HG02981 (cell line): ENCODE results near the gene MAP3K20.
A peak's percentile ranks its signal among the peaks of the same experiment; 100 is the strongest.
"Not testable (repeated sequence)": the region's sequence is repeated elsewhere in the genome, so short reads cannot be mapped to it uniquely, and the experiment has no call there.

Source experiments
- ATAC-seq: cut with Tn5 transposase; IDR thresholded peaks from one replicate; pipeline ENCODE4 v1.9.1; 2021; ENCODE audit warnings: mild to moderate bottlenecking, moderate library complexity; ENCODE audit not compliant: unreplicated experiment

MAP3K20 gene

GRCh38 chr2:173119069-173119807 is 43.6 kb downstream of the MAP3K20 start:
- no peak for ATAC-seq

GRCh38 chr2:173119944-173120343 is 44.3 kb downstream of the MAP3K20 start:
- ATAC-seq, result no peak

GRCh38 chr2:173122936-173123335 is 47.3 kb downstream of the MAP3K20 start:
- ATAC-seq, result no peak

- ATAC-seq, result no peak
These were observed 48.8 kb downstream of the MAP3K20 start for GRCh38 chr2:173124441-173124840.

- no peak for ATAC-seq
These were observed 51.2 kb downstream of the MAP3K20 start for GRCh38 chr2:173126819-173127218.

GRCh38 chr2:173128132-173128531 is 52.5 kb downstream of the MAP3K20 start:
- ATAC-seq, result not testable (repeated sequence)

- ATAC-seq, result no peak
These were observed 55.1 kb downstream of the MAP3K20 start for GRCh38 chr2:173130496-173131465.

- no peak for ATAC-seq
These were observed 56.9 kb downstream of the MAP3K20 start for GRCh38 chr2:173132531-173132930.

GRCh38 chr2:173134703-173135102 is 59.1 kb downstream of the MAP3K20 start:
- no peak for ATAC-seq

GRCh38 chr2:173136067-173136466 is 60.4 kb downstream of the MAP3K20 start:
- ATAC-seq, result no peak

- no peak for ATAC-seq
These were observed 61.0 kb downstream of the MAP3K20 start for GRCh38 chr2:173136599-173136998.

GRCh38 chr2:173137610-173138009 is 62.0 kb downstream of the MAP3K20 start:
- ATAC-seq, result no peak

- ATAC-seq, result no peak
These were observed 63.3 kb downstream of the MAP3K20 start for GRCh38 chr2:173138962-173139361.

- ATAC-seq, result no peak
These were observed 66.0 kb downstream of the MAP3K20 start for GRCh38 chr2:173141666-173142065.

GRCh38 chr2:173145454-173145853 is 69.8 kb downstream of the MAP3K20 start:
- ATAC-seq, result no peak

- ATAC-seq, result no peak
These were observed 70.9 kb downstream of the MAP3K20 start for GRCh38 chr2:173146590-173146989.

- no peak for ATAC-seq
These were observed 72.9 kb downstream of the MAP3K20 start for GRCh38 chr2:173148520-173148919.

- peak; percentile 36 for ATAC-seq
These were observed 73.8 kb downstream of the MAP3K20 start for GRCh38 chr2:173149491-173149890.

GRCh38 chr2:173150087-173150486 is 74.4 kb downstream of the MAP3K20 start:
- no peak for ATAC-seq

- ATAC-seq, result no peak
These were observed 75.3 kb downstream of the MAP3K20 start for GRCh38 chr2:173150963-173151362.

- ATAC-seq, result peak; percentile 81
These were observed 76.2 kb downstream of the MAP3K20 start for GRCh38 chr2:173151671-173152401.
